Measurements from ENCODE around the gene WNT2.

DNA sequence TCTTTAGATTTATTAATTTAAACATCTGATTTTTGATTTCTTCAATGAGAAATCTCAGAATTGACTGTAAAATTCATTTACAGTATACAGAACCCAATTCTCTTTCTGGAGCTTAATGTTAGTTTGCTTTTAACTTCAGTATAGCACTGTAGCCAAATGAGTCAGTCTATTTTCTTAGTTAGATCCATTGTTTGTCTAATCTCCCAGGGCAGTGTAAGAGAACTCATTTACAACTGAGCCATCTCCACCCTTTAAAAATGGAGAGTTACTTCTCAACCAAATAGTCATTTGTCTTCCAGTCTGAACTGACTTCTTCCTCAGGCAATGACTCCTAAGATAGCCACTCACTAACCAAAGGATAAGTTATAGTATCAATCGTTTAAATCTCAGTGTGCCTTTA is 3.0 kb upstream of the WNT2 start:
- TF ChIP-seq EZH2 (IDR thresholded peaks at IDR 0.05), result no peak
- TF ChIP-seq POLR2AphosphoS5 (IDR thresholded peaks at IDR 0.05; ENCODE audit: borderline replicate concordance, low read depth, low read length), result no peak
